GM12875 (cell line): ENCODE measurements around the gene YAF2.

ENCODE experiments used
- H3K4me3 ChIP-seq: one replicate; pipeline ENCODE4 v1.5.1; 2011; ENCODE audit warnings: low read depth, low read length, control low read depth
- CTCF ChIP-seq: IDR thresholded peaks from 2 replicates; pipeline ENCODE4 v1.5.1; 2011; ENCODE audit warnings: low read depth, mild to moderate bottlenecking, control low read depth, inconsistent platforms, low read length, moderate library complexity, borderline replicate concordance; ENCODE audit not compliant: insufficient read depth

YAF2 gene

GRCh38 chr12:42238240-42239140, at the start of gene YAF2:
Gene YAF2, minus strand, starts transcription at chr12:42238248. Its CDS starts 68 bp downstream, at chr12:42238180.
- TF ChIP-seq CTCF: no peak

GRCh38 chr12:42286741-42287140, 48.7 kb upstream of the YAF2 start:
- TF ChIP-seq CTCF: no peak
- H3K4me3 ChIP-seq: no peak overlapping the region

More at GRCh38 chr12:42238240-42239140, at the start of gene YAF2:
- H3K4me3 ChIP-seq: peak within 1 kb of the TSS; percentile 90

GRCh38 chr12:42285431-42285830, 47.4 kb upstream of the YAF2 start:
- no peak overlapping the region for H3K4me3 ChIP-seq
- no peak for TF ChIP-seq CTCF

GRCh38 chr12:42284876-42285275, 46.8 kb upstream of the YAF2 start:
- H3K4me3 ChIP-seq: no peak overlapping the region
- no peak for TF ChIP-seq CTCF

GRCh38 chr12:42284157-42284556, 46.1 kb upstream of the YAF2 start:
- TF ChIP-seq CTCF: no peak
- no peak overlapping the region for H3K4me3 ChIP-seq

- H3K4me3 ChIP-seq: no peak overlapping the region
- no peak for TF ChIP-seq CTCF
Measured at GRCh38 chr12:42283739-42284138, 45.7 kb upstream of the YAF2 start.

- TF ChIP-seq CTCF: no peak
- H3K4me3 ChIP-seq: no peak overlapping the region
Measured at GRCh38 chr12:42282294-42282693, 44.2 kb upstream of the YAF2 start.
